Activated CD8-positive, alpha-beta memory T cell treated with anti-CD3 and anti-CD28 coated beads, Interleukin-2, amount 50 U/mL, for 48 hours (primary cell): Measurements from ENCODE around the gene CARD18.

ENCODE experiments used
- DNase-seq: peaks from one replicate; pipeline ENCODE4 v3.0.0-alpha.2; 2020

CARD18 gene, protein sequence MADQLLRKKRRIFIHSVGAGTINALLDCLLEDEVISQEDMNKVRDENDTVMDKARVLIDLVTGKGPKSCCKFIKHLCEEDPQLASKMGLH

DNA sequence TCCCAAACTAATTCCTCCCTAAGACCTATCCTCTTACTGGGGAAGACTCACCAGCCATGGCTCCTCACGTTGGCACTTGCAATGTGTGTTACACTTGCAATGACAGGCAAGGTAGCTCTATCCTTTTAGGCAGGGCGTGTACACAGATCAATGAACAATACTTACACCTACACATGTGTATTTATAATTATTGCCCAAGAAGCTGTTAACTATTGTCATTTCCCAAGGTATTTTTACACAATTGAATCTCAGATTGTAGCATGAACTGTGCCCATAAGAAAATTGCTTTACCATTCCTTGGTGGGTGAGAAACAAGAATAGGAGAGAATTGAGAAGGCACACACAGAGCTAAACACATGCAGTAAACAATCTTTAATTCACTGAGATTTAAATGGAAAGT is at the start of gene CARD18:
Gene CARD18, minus strand, starts transcription at position 101 of the 400 bp plus-strand sequence. Its CDS starts 43 bp downstream, at position 58.
- no peak for DNase-seq

DNA sequence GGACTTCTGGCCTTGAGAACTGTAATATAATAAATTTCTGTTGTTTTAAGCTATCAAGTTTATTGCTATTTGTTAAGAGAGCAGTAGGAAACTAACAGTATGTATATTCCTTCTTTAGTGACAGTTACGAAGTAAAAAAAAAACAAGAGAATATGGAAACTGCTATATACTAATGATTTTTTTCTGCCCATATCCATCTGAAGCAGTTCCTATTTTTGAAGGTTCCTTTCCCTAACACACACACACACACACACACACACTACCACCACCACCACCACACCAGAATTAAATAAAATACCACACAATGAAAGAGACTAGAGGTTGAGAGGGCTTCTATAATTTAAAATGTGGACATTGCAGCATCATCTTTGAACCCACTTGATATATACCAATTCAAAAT is 44.4 kb upstream of the CARD18 start:
- DNase-seq: no peak

DNA sequence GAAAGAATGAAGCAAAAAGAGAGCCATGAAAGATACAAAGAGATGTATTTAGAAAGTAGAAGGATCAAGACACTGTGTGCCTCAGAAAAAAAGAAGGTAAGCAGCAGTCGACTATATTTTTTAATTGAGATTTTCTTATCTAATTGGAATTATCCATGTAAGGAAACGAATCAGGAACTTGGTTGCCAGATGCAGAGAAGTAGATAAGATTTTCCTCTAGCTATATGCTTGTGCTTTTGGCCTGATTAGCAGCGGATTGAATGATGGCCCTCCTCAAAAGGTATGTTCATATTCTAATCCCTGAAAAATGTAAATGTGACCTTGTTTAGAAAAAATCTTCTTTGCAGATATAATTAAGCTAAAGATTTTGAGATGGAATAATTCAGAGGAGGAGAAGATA is 43.9 kb upstream of the CARD18 start:
- no peak for DNase-seq

DNA sequence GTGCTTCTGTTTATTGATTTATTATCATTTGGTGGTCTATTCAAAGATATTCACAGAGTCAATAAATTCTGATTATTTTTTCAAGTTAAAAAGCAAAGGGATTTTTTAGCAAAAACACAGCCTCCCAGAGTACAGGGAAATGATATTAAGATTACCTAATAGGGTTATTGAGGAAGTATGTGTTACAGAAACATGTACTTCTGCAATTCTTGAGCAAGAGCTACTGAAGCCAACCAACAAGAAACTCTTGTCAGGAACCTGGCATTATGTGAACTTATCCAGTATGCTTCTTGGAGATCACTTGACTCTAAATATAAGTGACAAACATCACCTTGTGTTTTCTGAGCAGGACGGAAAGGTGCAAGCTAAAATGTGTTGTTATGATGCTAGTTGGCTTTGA is 42.0 kb upstream of the CARD18 start:
- no peak for DNase-seq

DNA sequence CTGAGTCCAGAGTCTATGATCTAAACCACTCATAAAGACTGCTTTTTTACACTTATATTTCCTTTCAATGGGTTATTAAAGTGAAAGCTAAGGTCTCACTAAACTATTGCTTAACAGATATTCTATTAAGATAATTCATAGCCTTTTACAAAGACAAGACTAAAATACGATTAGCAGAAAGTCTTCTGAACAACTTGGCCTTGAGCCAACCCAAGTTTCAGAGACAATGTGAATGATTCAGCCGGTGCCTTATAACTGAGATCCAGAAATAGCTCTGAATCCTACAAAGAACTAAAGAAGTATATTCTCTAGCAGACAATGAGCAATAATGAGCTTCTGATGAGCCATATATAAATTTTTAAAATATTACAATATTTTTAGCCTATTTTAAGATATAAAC is 41.5 kb upstream of the CARD18 start:
- DNase-seq: no peak

DNA sequence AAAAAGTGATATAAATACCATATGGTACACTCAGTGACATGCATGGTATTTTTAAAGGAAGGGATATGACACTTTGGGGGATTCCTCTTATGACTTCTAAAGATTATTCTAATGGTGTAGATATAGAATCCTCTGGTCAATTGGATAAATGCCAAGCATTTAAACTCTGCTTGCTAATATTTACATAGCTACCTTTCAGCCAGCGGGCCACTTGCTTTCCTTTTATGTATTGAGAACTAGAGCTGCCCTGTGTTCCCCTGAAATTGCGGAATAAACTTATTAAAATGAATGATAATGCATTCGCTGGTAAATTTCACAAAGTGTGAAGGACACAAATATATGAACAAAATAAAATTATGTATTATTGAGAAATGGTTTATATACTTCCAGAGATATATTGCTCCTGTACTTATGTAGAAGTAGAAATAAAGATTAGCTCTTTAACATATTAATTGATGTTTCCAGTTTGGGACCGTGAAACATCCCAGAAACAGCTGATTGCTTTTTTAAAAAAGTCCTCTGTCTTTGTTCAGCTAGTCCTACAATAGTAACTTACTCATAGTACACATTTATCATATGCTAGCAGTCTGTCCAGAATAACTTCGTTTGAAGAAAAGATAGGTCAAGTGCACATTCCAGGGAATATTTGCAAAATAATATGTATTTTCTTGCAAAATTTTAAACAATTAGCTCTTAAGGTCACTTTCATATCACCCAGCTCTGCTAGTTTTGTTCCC is 40.1 kb upstream of the CARD18 start:
- DNase-seq: no peak

DNA sequence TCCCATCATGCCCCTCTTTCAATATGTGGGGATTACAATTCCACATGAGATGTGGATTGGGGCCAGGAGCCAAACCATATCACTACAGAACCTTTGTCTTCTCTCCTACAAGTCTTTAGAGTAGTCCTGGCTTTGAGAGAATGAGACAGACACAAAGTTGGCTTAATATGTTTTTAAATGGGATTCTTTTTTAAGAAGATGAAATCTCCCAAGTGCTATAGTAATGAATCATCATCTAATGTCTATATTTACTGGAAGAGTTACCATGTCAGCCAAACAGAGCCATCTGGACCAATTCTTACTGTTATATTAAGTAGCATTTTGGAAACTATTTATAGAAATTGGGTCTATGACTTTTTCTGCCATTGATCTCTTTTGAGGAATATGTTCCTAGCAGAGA is 38.1 kb upstream of the CARD18 start:
- DNase-seq: no peak

DNA sequence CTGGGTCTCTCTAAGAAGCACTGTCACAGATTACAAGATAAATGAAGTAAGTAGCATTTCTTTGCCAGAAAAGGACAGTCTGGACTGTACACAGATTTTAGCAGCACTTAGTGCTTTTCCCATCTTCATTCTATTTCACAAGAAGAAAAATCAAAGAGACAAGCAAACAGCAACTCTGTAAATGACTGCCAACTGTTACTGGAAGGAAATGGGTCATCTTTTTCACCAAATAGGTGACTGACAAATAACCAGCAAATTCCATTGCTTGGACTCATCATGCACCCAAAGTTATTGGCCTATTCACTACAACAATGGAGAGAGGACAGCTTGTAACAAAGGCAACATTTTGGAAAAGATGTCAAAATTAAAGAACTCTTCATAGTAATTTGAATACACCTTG is 28.9 kb upstream of the CARD18 start:
- no peak for DNase-seq

DNA sequence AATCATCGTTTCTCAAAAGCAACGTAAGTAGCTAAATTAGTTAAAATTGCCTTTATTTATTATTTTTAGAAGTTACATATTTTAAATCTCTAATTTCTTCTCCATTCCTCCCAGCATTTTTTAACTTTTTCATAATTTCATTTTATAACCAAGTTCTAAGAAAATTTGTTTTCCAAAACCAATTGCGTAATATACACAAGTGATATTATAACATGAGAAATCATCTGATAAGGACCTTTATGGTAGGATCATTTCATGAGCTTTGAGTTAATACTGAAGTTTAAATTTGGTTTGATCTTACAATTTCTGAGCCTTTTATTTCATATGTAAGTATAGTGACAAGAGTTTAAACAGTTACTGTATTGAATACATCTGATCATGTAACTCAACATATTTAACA is 27.7 kb upstream of the CARD18 start:
- no peak for DNase-seq

DNA sequence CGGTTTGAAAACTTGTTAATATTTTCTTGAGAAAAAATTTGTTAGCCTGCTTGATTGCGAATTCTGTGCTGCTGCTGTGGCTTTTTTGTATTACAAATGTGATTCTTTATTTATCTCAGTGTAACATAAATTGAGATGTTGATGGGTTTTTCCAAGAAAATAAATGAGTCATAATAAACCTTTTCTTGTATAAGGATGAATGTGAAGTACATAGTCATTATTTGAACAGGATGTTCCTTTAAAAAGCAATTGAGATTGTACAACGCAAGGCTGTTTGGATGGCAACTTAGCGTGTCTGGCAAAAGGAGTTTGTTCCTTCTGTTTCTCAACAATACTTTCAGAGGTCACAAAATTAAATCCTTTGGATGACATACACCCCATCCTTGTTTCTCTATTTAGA is 24.6 kb upstream of the CARD18 start:
- DNase-seq: no peak

DNA sequence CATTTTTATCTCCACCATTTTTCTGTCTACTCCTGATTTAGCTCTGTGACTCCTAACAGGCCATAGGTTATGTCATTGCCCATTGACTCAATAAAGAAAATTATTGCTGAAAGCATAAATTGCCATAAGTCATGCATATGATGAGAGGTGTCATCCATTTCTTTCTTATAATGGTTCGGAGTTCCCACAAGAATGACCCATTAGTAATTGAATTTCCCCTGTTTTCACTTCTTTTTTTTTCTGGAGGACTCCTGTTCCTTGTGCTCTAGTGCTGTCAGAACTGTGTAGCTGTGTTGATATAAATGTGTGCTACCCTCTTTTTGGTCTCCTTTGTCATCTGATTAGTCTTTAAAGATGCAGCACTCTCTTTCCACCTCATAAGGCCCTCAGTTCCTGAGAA is 22.9 kb upstream of the CARD18 start:
- DNase-seq: no peak

DNA sequence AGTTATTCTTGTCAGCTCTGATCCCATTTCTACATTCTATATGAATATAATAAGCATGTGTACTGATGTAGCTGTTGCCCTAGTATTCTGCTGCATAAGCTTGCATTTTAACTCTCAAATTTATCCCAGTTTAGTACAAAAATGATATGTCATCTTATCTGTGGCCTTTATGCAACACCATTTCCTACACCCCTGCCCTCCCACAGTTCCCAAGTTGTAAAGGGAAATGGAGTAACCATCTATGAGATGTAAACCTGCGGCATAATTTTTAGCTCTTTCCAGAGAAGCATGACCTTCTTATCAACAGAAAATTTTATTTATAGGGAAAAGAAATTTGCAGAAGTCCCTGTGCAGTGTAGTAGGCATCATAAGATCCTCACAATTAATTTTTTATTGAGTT is 18.9 kb upstream of the CARD18 start:
- DNase-seq: no peak

DNA sequence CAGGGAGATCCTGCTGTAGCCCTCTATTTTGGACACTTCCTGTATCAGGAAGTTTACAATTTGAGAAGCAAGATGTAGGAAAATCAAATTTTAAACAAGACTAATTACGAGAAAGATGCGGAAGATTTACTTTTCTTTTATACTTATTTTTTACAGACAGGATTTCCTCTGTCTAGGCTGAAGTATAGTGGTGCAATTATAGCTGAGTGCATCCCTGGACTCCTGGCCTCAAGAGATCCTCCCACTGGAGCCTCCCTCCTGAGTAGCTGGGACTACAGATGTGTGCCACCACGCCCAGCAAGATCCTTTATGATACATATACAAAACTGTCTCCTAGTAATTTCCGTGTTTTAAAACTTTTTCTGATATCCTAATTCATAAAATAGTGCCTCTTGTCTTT is 17.2 kb upstream of the CARD18 start:
- DNase-seq: no peak

DNA sequence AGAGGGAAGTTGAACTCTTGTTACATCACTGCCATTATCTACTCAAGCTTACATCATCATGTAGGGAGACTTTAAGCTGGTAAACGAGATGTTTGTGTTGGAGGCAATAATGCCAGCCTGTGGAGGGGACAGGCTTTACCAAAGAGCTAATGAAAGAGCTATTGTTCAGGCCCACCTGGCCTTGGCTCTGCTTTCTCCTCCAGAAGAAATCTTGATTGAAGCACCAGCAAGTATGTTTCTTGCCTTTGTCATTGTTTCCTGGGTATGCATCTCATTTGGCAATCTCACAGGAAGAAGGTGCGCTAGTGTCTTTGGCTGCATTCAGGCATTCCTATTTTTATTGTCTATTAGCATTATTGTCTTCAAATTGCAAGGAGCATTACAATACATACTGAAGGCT is 16.7 kb upstream of the CARD18 start:
- no peak for DNase-seq

DNA sequence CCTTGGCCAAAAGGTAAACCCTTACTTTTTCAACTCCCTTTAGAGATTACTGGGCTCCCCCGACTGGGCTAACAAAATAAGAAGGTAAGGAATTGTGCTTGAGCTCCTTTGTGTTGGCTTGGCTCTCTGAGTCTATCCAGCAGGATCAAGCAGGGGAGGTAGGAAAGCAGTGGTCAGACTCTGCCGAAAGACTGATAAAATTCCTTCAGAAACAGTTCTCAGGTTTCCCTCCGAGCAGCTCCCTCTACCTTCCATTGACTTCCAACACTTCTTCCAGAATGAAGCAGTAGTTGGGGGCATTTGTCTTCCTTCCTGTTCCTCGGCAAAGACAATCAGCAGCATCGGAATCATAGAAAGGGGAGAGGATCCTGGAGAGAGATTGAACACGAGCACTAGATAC is 16.1 kb upstream of the CARD18 start:
- DNase-seq: no peak

DNA sequence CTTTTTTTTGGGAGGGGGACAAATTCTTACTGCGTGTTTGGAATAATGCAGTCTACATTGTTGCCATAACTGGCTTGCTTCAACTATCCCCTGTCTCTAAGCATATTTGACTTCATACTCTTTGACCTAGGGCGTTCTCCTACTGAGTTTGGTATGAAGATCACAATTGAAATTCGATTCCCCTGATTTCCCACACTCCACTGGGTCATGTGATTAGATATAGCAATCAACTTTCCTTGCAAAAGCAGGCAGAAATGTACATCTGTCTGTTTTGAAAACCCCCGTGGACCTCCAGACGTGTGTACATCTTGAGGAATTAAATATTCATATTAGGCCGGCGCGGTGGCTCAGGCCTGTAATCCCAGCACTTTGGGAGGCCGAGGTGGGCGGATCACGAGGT is 13.8 kb upstream of the CARD18 start:
- DNase-seq: no peak

DNA sequence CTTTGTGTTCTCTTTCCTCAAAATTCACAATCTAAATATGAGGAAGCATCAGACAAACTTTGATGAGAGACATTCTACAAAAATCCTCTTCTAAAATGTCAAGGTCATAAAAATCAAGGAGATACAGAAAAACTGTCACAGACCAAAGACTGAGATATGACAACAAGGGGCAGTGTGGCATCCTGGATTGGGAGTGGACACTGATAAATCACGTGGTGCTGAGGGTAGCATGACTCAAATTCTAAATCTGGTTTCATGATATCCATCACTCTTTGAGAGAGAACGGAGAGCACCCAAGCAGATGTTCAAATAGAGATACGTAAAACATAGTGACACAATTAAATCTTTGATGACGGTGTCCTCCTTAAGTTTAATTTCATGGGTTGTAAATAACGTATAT is 13.0 kb upstream of the CARD18 start:
- no peak for DNase-seq

DNA sequence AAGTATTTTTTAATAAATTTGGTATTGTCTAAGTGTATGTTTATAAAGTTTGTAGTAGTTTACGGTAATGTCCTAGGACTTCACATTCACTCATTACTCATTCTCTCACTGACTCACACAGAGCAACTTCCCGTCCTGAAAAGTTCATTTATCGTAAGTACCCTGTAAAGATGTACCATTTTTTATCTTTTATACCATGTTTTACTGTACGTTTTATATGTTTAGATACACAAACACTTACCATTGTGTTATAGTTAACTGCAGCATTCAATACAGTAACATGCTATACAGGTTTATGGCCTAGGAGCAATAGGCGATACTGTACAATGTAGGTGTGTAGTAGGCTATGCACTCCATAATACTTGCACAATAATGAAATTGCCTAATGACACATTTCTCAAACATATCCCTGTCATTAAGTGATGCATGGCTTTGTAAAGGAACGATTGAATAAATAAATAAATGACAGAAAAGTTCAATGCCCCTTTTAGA is 12.5 kb upstream of the CARD18 start:
- DNase-seq: no peak

DNA sequence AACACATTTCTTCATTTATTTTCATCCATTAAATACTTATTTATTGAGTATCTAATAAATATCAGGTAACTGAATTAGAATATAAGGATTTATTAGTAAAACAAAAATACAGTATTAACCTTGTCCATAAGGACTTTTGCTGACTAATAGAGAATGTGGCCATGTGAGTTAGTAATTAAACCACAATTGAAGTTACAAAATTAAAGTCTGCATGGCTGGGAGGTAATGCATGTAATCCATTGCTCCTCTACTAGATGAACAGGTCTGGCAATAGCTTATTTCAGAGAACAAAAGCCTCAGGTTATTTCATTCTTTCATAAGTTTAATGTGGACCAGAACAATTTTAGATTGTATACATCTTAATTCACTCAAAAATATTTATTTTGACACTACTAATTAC is 9.9 kb upstream of the CARD18 start:
- DNase-seq: no peak

DNA sequence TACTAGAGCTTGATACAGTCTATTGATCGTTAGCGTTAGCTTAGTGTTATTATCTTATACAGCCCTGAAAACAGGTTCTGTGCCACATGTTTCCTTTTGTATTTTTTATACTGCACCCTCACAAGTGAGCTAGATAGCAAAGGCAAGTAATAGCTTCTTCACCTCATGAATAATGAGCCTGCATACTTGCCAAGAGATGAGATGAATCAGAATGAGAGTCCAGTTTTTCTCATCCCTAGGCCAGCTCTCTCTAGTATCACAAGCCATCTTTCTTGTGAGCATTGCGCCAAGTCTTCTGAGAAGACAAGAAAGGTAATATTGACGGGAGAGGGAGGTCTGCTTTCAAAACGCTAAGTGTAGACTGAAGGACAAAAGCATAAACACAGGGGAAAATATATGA is 8.7 kb upstream of the CARD18 start:
- no peak for DNase-seq

DNA sequence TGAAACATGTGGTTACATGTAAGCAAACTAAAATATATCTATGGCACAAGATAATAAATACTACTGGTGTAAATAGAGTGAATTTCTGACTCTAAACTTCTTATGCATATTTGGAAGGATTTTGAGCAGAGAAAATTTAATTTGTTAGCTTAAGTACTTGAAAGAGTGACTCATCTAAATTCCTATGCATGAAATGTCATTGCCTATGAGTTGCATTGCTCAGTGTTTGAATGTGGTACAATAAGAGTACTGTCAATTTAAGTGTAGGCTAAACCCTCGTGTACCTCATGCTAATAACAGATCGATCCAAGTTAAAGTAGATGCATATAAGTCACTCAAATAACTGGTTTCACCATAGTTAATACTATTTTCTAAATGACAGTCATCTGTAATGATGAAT is 5.3 kb upstream of the CARD18 start:
- no peak for DNase-seq

DNA sequence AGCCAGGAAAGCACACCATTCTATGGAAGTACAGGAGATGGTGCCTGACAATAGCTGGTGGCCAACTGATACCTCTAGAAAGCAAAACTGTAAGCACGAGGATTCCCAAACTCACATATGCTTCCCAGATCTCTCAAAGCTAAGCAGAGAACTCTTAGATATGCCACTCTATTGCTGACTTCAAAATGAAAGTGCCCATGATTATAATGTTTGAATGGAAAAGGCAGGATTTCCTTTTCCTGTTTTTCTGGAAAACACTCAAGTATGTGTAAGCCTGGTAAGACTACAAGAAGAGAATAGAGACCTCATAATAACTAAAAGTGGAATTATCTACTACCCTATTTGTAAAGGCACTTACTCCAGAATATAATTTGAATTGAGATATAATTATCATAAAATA is 2.6 kb upstream of the CARD18 start:
- no peak for DNase-seq

DNA sequence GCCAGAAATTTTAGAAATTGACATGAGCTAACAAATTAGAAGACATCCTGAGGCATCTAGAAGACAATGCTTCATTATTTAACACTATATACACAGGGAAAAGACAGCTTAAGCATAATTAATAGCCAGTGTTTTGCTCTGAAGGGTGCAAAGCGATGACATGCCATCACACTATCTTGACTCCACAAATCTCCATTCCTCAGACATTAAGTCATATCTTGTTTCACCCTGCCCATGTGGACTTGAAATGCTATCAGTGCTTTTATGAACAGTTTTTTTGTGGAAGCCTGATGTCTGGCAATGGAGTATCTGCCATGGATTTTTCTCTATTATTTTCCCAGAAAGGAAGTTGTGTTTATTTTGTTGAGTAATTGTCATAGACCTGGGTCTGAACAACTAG is 2.3 kb downstream of the CARD18 start:
- DNase-seq: no peak

DNA sequence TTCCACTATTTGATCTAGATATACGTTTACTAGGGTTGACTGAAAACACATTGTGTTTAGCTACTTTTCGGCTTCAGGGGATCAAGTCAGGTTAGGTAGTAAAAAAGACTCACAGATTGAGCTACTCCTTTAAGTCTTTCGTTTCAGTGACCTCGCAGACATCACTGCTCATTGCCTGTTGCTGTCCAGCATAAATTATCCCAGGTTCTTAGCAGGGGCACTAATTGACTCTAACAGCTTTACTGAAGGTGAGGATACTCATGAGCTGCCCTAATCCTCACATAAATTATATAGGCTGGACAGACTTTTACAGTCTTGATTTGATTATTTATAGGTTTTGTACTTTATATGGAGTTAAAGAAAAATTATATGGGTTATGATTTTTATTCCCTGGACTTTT is 3.7 kb downstream of the CARD18 start:
- DNase-seq: no peak
